ENCODE data around the gene MICAL3.
"Not testable (repeated sequence)": the region's sequence is repeated elsewhere in the genome, so short reads cannot be mapped to it uniquely, and the experiment has no call there.

The MICAL3 gene

DNA sequence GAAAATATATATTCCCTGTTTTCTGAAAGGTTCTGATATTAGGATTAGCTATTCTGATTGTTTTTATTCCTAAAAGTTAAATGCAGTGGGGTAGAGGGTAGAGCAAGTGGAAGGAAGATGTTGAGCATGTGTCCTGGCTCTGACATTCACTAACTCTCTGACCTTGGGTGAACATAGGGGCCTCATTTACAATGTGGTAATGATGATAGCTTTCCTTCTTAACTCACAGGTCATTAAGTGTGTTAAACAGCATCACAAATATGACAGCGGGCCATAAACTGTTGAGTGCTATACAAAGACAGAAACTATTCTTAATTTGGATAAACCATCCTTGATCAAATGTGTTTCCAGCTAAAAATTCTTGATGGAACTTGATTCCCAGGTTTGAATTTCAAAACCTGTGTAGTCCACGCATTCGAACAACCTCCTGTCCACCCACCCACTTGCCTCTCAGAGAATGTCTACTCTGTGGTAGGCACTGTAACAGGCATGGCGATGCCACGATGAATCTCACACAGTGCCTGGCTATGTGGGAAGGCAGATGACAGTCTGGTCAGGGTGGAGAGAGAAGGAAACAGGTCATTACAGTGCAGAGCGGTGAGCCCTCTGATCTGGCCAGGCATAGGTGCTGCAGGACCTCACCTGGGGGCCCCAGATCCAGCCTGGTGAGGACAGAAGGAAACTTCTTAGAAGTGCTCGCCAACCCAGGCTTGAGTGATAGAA, 34.2 kb upstream of the MICAL3 start:
- no peak for DNase-seq

DNA sequence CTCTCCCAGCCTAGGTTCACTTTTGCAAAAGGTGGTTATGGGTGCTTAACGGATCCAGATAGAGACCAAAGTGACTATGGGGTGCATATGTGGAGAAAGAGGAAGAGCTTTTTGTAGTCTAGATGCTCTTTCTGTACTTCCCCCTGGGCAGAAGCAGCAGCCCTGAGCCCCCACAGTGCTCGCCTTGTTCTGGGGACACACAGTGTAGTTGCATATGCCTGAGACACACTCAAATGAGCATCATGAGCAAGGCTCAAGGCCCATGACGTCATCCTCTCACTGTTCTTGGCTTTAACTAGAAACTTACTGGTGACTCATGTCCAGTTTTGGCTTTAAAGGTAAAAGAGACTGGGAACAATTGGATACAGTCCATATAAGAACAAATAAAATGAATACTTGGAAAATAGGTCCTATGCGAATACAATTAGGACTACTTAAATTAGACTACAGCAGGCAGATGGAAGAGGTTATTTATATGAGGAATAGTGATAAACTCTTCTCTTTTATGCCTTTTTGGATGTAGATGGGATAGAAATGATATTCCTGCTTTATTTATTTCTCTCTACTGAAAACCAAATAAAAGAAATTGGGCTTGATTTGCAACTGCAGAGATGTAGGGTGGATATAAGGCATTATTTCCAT, 33.3 kb upstream of the MICAL3 start:
- DNase-seq = no peak

DNA sequence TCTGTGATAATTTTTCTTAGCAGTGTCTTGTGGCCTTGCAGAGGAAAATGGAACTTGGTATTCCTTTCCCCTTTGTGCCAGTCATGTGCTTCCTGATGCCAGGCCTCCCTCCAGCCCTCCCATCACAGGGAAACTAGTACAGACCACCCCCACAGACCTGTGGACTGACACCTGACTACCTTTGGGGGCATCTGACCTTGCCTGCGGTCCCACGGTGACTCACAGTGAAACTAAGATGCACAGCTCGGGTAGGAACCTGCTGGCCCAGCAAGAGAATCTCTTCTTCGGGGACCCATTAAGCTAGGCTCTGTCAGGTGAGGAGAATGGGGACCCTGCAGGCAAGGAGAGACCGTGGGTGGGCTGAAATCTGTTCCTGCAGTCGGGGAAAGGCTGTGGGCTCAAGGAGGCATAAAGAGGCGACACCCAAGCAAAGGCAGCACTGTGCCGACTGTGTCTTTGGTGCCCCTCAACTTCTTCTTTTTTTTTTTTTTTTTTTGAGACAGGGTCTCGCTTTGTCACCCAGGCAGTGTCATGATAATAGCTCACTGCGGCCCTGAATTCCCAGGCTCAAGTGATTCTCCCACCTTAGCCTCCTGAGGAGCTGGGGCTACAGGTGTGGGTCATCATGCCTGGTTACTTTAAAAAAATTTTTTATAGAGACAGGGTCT, 32.6 kb upstream of the MICAL3 start:
- DNase-seq = no peak

GRCh38 chr22:18056161-18056666, 31.9 kb upstream of the MICAL3 start:
- no peak for DNase-seq

DNA sequence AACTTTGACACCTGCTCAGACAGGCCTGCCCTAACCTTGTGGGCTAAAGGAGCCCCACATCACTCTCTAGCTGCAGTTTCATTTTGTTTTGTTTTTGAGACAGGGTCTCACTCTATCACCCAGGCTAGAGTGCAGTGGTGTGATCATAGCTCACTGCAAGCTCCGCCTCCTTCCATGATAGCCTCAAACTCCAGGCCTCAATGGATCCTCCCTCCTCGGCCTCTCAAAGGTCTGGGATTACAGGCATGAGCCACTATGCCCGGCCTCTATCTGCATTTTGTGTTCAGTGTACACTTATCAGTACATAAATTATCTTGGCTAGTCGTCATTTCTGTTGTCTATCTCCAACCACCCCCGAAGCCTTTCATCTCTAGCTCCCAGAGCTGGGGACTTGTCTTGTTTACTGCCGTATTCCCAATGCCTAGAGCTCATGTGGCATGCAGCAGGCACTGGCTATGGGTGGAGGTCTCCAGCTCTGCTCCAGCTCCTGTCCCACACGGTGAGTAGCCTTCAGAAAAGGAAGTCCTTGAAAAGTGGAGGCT, 31.3 kb upstream of the MICAL3 start:
- no peak for DNase-seq

DNA sequence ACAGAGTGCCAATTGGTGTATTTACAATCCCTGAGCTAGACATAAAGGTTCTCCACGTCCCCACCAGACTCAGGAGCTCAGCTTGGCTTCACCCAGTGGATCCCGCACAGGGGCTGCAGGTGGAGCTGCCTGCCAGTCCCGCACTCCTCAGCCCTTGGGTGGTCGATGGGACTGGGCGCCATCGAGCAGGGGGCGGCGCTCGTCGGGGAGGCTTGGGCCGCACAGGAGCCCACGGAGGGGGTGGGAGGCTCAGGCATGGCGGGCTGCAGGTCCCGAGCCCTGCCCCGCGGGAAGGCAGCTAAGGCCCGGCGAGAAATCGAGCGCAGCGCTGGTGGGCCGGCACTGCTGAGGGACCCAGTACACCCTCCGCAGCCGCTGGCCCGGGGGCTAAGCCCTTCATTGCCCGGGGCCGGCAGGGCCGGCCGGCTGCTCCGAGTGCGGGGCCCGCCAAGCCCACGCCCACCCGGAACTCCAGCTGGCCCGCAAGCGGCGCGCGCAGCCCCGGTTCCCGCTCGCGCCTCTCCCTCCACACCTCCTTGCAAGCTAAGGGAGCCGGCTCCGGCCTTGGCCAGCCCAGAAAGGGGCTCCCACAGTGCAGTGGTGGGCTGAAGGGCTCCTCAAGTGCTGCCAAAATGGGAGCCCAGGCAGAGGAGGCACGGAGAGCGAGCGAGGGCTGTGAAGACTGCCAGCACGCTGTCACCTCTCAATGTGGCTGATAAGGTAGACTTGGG, 29.0 kb upstream of the MICAL3 start:
- not testable (repeated sequence) for DNase-seq

GRCh38 chr22:18051113-18051512, 26.8 kb upstream of the MICAL3 start:
- not testable (repeated sequence) for DNase-seq

- no peak for DNase-seq
Measured at GRCh38 chr22:18050065-18050464, 25.7 kb upstream of the MICAL3 start.

DNA sequence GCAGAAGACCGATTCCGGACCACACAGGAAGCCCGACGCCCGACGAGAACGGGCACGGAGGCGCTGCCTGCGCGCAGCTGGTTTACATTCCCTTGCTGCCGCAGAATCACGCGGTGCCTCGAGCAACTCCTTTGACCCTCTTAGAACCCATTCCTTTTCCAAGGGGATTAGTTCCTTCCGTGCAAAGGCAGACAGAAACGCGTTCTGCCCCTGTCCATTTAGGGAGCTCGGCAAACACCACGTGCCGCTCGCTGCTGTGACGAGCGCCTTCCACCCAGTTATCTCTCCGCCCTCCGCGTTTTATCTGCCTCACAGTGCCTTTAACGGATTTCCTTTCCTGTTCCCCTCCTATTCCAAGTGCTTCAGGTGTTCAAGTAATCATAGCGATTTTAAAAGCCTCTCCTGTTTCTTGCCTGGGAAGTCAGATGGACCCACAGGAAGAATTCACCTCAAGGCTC, 24.1 kb upstream of the MICAL3 start:
- no peak for DNase-seq

GRCh38 chr22:18048041-18048440, 23.7 kb upstream of the MICAL3 start:
- no peak for DNase-seq

- no peak for DNase-seq
Measured at GRCh38 chr22:18045794-18046193, 21.4 kb upstream of the MICAL3 start.

DNA sequence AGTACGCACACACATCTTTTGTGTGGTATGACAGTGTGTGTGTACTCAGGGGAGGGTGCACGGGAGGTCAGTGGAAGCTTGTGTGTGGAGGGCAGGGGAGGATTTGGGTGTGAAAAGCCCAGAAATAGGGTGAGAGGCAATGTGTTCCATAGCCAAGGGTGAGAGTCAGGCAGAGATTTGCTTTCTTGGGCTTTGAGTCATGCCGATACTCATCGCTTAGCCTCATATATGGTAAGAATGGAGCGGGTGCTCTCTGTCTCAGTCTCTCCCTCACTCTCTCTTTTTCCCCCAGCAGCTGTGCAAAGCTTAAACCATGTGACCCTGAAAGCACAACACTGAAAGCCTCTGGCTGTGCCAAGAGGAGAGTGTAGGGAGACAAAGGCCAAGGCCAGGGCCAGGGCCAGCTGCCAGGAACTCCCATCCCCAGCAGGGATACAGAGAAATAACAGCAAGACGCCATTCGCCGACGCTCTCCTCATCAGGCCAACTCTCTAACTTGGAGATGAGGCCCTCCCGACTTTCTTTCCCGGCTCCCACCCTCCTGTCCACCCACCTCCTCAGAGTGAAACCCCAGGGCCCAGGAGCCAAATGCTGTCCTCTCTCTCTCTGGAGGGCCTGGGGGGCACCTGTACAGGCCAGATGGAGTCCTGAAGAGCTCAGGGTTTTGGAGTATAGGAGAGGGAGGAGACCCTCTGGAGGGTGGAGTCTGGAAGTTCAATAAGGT, 20.3 kb upstream of the MICAL3 start:
- no peak for DNase-seq

DNA sequence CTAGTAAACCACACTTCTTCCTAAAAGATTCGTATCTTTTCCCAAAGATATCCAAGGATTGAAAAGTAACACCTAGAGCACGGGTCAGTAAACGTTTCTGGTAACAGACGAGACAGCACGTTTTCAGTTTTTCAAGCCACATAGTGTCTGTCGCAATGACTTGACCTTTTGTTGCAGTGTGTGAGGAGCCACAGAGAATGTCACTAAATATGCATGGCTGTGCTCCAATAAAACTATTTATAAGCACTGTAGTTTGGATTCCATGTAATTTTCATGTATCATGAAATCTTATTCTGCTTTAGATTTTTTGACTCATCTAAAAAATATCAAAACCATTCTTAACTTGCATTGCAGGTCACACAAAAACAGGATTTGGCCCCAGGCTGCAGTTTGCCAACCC, 18.3 kb upstream of the MICAL3 start:
- DNase-seq = no peak

GRCh38 chr22:18040898-18041297, 16.5 kb upstream of the MICAL3 start:
- DNase-seq = not testable (repeated sequence)

GRCh38 chr22:18035751-18036150, 11.4 kb upstream of the MICAL3 start:
- DNase-seq = no peak

GRCh38 chr22:18034076-18034475, 9.7 kb upstream of the MICAL3 start:
- DNase-seq = no peak

DNA sequence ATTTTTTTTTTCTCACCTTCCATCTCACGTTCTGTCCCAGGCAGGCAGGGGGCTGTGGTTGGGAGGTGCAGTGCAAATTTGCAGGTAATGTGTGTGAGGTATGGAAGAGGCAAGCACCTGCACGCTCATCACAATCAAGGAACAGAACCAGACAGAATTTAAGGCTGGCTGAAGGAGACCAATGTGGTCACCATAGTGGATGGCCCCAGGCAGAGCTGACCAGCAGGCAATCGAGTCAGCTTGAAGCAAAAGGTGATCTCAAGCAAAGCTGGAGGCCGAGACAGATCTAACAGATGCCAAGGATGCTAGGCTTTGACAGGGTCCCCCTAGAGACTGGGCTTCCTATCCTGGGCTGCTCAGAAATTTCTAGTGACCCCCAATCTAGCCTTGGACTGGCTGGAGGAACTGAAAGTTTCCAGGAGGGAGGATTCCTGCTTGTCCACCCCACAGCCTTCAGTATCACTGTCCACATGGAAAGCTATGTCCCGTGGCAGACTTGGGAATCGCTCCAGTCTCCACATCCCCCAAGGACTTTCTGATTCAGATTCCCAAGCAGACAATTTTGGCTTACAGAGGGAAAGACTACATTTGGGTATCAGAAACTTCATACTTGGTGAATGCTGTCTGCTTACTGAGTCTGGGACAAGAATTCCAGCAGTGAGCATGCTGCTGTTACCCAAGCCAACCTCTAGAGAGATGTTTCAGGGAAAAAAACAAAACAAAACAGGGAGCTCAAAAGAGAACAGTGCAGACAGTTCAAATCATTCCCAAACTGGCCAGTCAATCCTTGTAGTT, 9.0 kb upstream of the MICAL3 start:
- DNase-seq = no peak

DNA sequence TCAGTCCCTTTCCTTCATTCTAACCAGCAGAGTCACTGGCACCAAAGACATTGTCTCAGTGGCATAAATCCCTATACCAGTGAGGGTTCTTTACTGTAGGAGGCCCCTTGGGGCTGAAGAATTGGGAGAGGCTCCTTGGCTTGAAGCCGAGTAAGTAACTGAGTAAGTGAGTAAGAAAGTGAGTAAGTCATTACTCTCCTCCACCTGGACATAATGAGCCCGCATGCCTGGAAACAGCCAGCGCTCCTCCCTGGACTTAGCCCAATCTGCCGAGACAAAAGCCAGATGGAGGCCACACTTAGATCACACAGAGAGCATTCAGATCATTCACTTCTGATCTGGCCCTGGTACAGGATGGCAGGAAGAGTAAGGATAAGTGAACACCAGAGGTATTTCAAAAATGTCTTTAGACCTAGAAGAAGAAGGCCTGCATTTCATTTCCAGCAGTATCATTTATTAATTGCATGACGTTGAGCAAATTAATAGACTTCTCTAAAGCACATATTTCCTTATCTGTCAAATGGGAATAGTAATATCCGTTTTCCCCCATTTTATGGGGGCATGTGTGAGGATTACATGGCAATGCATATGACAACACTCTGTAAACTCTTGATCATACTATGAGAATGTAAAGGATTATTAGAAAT, 8.2 kb upstream of the MICAL3 start:
- DNase-seq = no peak

GRCh38 chr22:18031695-18032454, 7.5 kb upstream of the MICAL3 start:
- DNase-seq = no peak

- no peak for DNase-seq
Measured at GRCh38 chr22:18029686-18030267, 5.4 kb upstream of the MICAL3 start.

All from activated CD4-positive, alpha-beta T cell treated with anti-CD3 and anti-CD28 coated beads, Interleukin-2, amount 50 U/mL, for 1 hour (primary cell).